SK-N-SH treated with all-trans-retinoic acid at 6 μM for 48 hours (cell line): Measurements from ENCODE around the gene MTA3.

ENCODE experiments used
- ATAC-seq: fragments of 200-7000 bp; cut with Tn5 transposase; 3 replicates; pipeline ENCODE4 v1.9.1; 2020; ENCODE audit warnings: mild to moderate bottlenecking, moderate library complexity
- CSRNP3 ChIP-seq: fragments of 250-450 bp; sonication (Bioruptor Pico); IDR thresholded peaks from 2 replicates; pipeline ENCODE4 v1.5.1; 2021; ENCODE audit warnings: mild to moderate bottlenecking, moderate library complexity
- ESRRG ChIP-seq: fragments of 250-450 bp; sonication (Bioruptor Pico); IDR thresholded peaks from 2 replicates; pipeline ENCODE4 v1.6.1; 2021; ENCODE audit warnings: mild to moderate bottlenecking
- GLIS3 ChIP-seq: fragments of 250-450 bp; sonication (Bioruptor Pico); IDR thresholded peaks from 2 replicates; pipeline ENCODE4 v1.5.0; 2020; ENCODE audit warnings: mild to moderate bottlenecking, moderate library complexity
- OSR1 ChIP-seq: fragments of 250-450 bp; sonication (Bioruptor Pico); IDR thresholded peaks from 2 replicates; pipeline ENCODE4 v1.8.0; 2022; ENCODE audit warnings: moderate library complexity, mild to moderate bottlenecking, inconsistent platforms
- PATZ1 ChIP-seq: fragments of 250-450 bp; sonication (Bioruptor Pico); IDR thresholded peaks from 2 replicates; pipeline ENCODE4 v1.8.0; 2020; ENCODE audit warnings: mild to moderate bottlenecking, moderate library complexity, borderline replicate concordance
- POU6F1 ChIP-seq: fragments of 250-450 bp; sonication (Bioruptor Pico); IDR thresholded peaks from 2 replicates; pipeline ENCODE4 v1.8.0; 2021; ENCODE audit warnings: low read depth, mild to moderate bottlenecking, moderate library complexity, borderline replicate concordance
- PPARA ChIP-seq: fragments of 250-450 bp; sonication (Bioruptor Pico); IDR thresholded peaks from 2 replicates; pipeline ENCODE4 v1.5.0; 2020; ENCODE audit warnings: mild to moderate bottlenecking, borderline replicate concordance
- RARB ChIP-seq: fragments of 250-450 bp; sonication (Bioruptor Pico); IDR thresholded peaks from 2 replicates; pipeline ENCODE4 v1.8.0; 2021; ENCODE audit warnings: mild to moderate bottlenecking, moderate library complexity
- SNAI2 ChIP-seq: fragments of 250-450 bp; sonication (Bioruptor Pico); IDR thresholded peaks from 2 replicates; pipeline ENCODE4 v1.5.0; 2020; ENCODE audit warnings: mild to moderate bottlenecking, moderate library complexity
- TCF4 ChIP-seq: fragments of 250-450 bp; sonication (Bioruptor Pico); IDR thresholded peaks from 2 replicates; pipeline ENCODE4 v1.8.0; 2021; ENCODE audit warnings: mild to moderate bottlenecking, moderate library complexity, borderline replicate concordance
- ZC3H10 ChIP-seq: fragments of 250-450 bp; sonication (Bioruptor Pico); IDR thresholded peaks from 2 replicates; pipeline ENCODE4 v1.5.1; 2021; ENCODE audit warnings: mild to moderate bottlenecking, moderate library complexity
- ZFP3 ChIP-seq: fragments of 250-450 bp; sonication (Bioruptor Pico); IDR thresholded peaks from 2 replicates; pipeline ENCODE4 v1.5.0; 2020; ENCODE audit warnings: mild to moderate bottlenecking, moderate library complexity
- ZFP30 ChIP-seq: fragments of 450-650 bp; formaldehyde crosslinking; IDR thresholded peaks from 2 replicates; pipeline ENCODE4 v1.5.0; 2022; ENCODE audit warnings: mild to moderate bottlenecking, moderate library complexity
- ZNF565 ChIP-seq: fragments of 450-650 bp; formaldehyde crosslinking; conservative IDR thresholded peaks from 2 replicates; pipeline ENCODE4 v1.5.0; 2020; ENCODE audit warnings: low read depth, mild to moderate bottlenecking, moderate library complexity
- ZNF70 ChIP-seq: fragments of 450-650 bp; formaldehyde crosslinking; IDR thresholded peaks from 2 replicates; pipeline ENCODE4 v1.5.0; 2020; ENCODE audit warnings: mild to moderate bottlenecking, moderate library complexity
- ZNF8 ChIP-seq: fragments of 450-650 bp; formaldehyde crosslinking; IDR thresholded peaks from 2 replicates; pipeline ENCODE4 v1.5.0; 2020; ENCODE audit warnings: mild to moderate bottlenecking, moderate library complexity
- TF ChIP-seq, protein P1 (sequence below): fragments of 250-450 bp; sonication (Bioruptor Pico); IDR thresholded peaks from 2 replicates; pipeline ENCODE4 v1.5.1; 2020; ENCODE audit warnings: low read depth, mild to moderate bottlenecking, moderate library complexity

MTA3 gene

DNA sequence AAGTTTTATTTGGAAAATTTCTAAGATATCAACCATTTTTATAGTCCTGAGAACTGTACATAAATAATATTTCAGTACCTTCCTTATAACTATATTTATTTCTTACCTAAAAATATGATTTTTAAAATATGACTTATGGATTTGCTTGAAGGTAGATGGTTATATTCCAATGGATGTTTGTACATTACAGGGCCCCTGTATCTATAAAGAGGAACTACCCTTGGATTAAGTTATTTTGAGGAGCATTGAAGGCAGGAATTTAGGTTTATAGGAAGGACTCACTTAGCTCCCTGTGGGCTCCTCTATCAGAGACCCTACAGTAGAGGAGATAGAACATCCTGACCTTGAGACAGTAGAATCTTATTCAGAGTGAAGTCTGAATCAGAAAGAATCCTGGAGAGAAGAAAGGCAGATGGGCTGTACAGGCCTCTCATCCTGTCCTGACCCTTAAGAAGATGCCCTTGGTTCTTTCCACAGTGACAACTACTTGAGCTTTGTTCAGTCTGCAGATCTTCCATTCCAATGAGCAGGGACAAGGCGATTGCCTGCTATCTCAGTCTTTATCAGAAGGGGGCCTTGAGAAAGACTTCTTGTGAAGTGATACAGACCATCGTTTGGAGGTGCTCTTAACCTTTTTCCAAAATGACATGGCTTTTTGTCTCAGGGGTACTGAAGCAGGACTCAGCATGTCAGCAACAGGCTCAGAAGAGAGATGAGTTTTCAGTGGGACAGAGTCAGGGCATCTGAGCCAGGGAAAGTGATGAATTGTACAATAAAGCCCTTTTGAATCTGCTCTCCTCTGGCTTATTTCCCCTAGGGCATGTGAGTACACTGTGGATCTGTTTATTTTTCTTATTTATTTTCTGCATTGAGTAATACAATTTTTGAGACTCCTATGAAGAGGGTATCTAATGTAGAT, 174.6 kb downstream of the MTA3 start:
- no peak for ATAC-seq
- no peak for TF ChIP-seq OSR1 (CRISPR knock-in tag)
- TF ChIP-seq ZFP30 (CRISPR knock-in tag) = no peak
- TF ChIP-seq, protein P1, sequence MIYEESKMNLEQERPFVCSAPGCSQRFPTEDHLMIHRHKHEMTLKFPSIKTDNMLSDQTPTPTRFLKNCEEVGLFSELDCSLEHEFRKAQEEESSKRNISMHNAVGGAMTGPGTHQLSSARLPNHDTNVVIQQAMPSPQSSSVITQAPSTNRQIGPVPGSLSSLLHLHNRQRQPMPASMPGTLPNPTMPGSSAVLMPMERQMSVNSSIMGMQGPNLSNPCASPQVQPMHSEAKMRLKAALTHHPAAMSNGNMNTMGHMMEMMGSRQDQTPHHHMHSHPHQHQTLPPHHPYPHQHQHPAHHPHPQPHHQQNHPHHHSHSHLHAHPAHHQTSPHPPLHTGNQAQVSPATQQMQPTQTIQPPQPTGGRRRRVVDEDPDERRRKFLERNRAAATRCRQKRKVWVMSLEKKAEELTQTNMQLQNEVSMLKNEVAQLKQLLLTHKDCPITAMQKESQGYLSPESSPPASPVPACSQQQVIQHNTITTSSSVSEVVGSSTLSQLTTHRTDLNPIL (CRISPR knock-in tag) = no peak
- no peak for TF ChIP-seq PPARA (CRISPR knock-in tag)

GRCh38 chr2:42743659-42743990, 175.2 kb downstream of the MTA3 start:
- ATAC-seq = no peak
- no peak for TF ChIP-seq ZC3H10
- TF ChIP-seq PATZ1 (CRISPR knock-in tag) = no peak
- no peak for TF ChIP-seq ZFP30 (CRISPR knock-in tag)
- no peak for TF ChIP-seq POU6F1 (CRISPR knock-in tag)
- TF ChIP-seq SNAI2 (CRISPR knock-in tag) = no peak
- TF ChIP-seq ZNF565 (CRISPR knock-in tag) = no peak
- no peak for TF ChIP-seq ESRRG (CRISPR knock-in tag)

- TF ChIP-seq RARB (CRISPR knock-in tag) (no peak), ZNF70 (CRISPR knock-in tag) (no peak), ZC3H10 (no peak), TCF4 (no peak)
- no peak for ATAC-seq
Measured at GRCh38 chr2:42744545-42745082, 176.2 kb downstream of the MTA3 start.

- no peak for TF ChIP-seq OSR1 (CRISPR knock-in tag)
- TF ChIP-seq PATZ1 (CRISPR knock-in tag) = no peak
- no peak for TF ChIP-seq POU6F1 (CRISPR knock-in tag)
- no peak for TF ChIP-seq ZNF8 (CRISPR knock-in tag)
- no peak for TF ChIP-seq ZFP3
- TF ChIP-seq ZNF70 (CRISPR knock-in tag) = no peak
- TF ChIP-seq CSRNP3 (CRISPR knock-in tag) = no peak
- TF ChIP-seq GLIS3 (CRISPR knock-in tag) = no peak
- ATAC-seq = no peak
Measured at GRCh38 chr2:42747422-42747821, 179.0 kb downstream of the MTA3 start.
